Caco-2 (cell line): ENCODE results near the gene ZNF76. TPM values are rescaled to one million over a fixed set of nuclear protein-coding genes. Genes with fewer than 3 reads are reported as not detected.
"Not testable (repeated sequence)": the region's sequence is repeated elsewhere in the genome, so short reads cannot be mapped to it uniquely, and the experiment has no call there.

ENCODE experiments used
- BruUV-seq: library from RNA; stranded (reverse); fragments of 400-500 nt; replicated peaks from 2 replicates; lab custom pipeline; 2021; lab: Mats Ljungman, UMichigan
- CTCF ChIA-PET: fragments of 300-600 bp; sonication (Branson Sonifier 250); formaldehyde crosslinking; loops from one replicate; lab custom pipeline; 2022; ENCODE audit warnings: antibody characterized with exemption; lab: Charles Lee
- POLR2A ChIA-PET: fragments of 300-600 bp; sonication (Branson Sonifier 250); formaldehyde crosslinking; loops from one replicate; lab custom pipeline; 2022; ENCODE audit warnings: antibody characterized with exemption; lab: Charles Lee
- DNase-seq, 2 experiments: peaks; one replicate each; pipeline versions ENCODE4 v3.0.0 to v3.0.0-alpha.2; 2020 to 2022
- H3K27me3 ChIP-seq: replicated peaks from 2 replicates; pipeline ENCODE4 v1.6.0; 2011; ENCODE audit warnings: low read length; ENCODE audit not compliant: control insufficient read depth, insufficient read depth
- H3K36me3 ChIP-seq: 2 replicates; pipeline ENCODE4 v1.5.1; 2011; ENCODE audit warnings: low read length; ENCODE audit not compliant: control insufficient read depth, insufficient read depth
- H3K4me1 ChIP-seq: fragments of 250-450 bp; sonication (Bioruptor Pico); 2 replicates; pipeline ENCODE4 v1.5.1; 2020; ENCODE audit warnings: mild to moderate bottlenecking
- H3K4me3 ChIP-seq: 2 replicates; pipeline ENCODE4 v1.5.1; 2011; ENCODE audit warnings: low read depth, mild to moderate bottlenecking, control low read depth, low read length
- H3K9me3 ChIP-seq: fragments of 250-450 bp; sonication (Bioruptor Pico); 2 replicates; pipeline ENCODE4 v1.5.1; 2020; ENCODE audit warnings: mild to moderate bottlenecking, moderate library complexity
- H3K27ac Mint-ChIP-seq: one replicate; pipeline ENCODE4 v1.8.0; 2022; ENCODE audit warnings: mixed read lengths; ENCODE audit not compliant: unreplicated experiment
- H3K27me3 Mint-ChIP-seq: one replicate; pipeline ENCODE4 v1.8.0; 2022; ENCODE audit warnings: mixed read lengths; ENCODE audit not compliant: insufficient read depth, unreplicated experiment
- H3K36me3 Mint-ChIP-seq: one replicate; pipeline ENCODE4 v1.8.0; 2022; ENCODE audit warnings: mild to moderate bottlenecking, mixed read lengths; ENCODE audit not compliant: insufficient read depth, unreplicated experiment
- H3K4me1 Mint-ChIP-seq: one replicate; pipeline ENCODE4 v1.8.0; 2022; ENCODE audit warnings: low read depth, mixed read lengths; ENCODE audit not compliant: unreplicated experiment
- H3K4me3 Mint-ChIP-seq: one replicate; pipeline ENCODE4 v1.8.0; 2022; ENCODE audit warnings: mild to moderate bottlenecking, moderate library complexity, mixed read lengths; ENCODE audit not compliant: unreplicated experiment
- H3K9me3 Mint-ChIP-seq: one replicate; pipeline ENCODE4 v1.8.0; 2022; ENCODE audit warnings: mixed read lengths; ENCODE audit not compliant: unreplicated experiment
- intact Hi-C: fragments of 100-400 bp; cut with micrococcal nuclease; formaldehyde crosslinking; loops from one replicate; pipeline ENCODE4 v1.10.0; 2022; ENCODE audit not compliant: unreplicated experiment
- total RNA-seq: library from RNA; stranded (reverse); gene quantifications from 2 replicates; pipeline ENCODE4 v1.2.3, GENCODE V29; 2022
- TF ChIP-seq, protein P1 (sequence below), 2 experiments: fragments of 200-600 bp in 1 of 2; IDR thresholded peaks; 1 replicate in 1 of 2; 2 replicates in 1 of 2; pipeline versions ENCODE4 v1.5.1 to v1.8.0; 2011 to 2022; ENCODE audit warnings: antibody characterized with exemption in 1 of 2, control low read depth in 1 of 2, inconsistent platforms in 1 of 2, low read depth in 1 of 2, low read length in 1 of 2, mild to moderate bottlenecking in 1 of 2, moderate library complexity in 1 of 2; ENCODE audit not compliant: insufficient read depth in 1 of 2, severe bottlenecking in 1 of 2, unreplicated experiment in 1 of 2

ZNF76 gene
- total RNA-seq, 1 experiment from 2014 or later, result 22.7 TPM

DNA sequence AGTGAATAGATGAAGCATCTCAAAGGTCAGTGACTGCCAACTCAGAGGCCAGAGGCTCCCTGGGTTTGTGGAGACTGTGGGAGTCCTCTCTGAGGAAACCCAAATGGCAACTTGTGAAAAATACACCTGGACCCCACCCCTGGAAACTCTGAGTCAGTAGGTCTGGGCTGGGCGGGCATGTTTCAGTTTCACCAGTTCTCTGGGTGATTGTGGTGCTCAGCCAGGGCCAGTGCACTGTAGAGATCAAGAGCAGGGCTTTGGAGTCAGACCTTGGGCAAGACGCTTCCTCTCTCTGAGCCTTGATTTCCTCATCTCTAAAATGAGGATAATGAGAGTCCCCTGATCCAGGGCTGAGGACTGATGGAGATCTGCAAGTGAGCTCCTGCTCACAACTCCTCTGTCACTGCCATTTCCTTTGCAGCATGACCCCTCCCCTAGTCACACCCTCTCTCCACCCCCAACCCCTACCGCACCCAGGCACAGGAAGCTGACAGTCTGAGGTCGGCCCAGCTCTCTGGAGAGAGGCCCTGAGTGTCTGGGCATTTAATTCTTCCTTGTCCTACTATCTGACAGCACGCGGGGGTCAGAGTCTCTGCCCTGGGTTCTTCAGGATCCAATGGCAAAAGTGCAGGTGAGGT, 43.2 kb downstream of the ZNF76 start:
- intact Hi-C loops, result no loop called here
- Mint-ChIP-seq H3K27ac (no peak overlapping the region), H3K4me1 (peaks cover 7% of the 10 kb centered on the region), H3K4me3 (no peak overlapping the region), H3K9me3 (no peaks in the 10 kb centered on the region), H3K36me3 (no peaks in the 10 kb centered on the region), H3K27me3 (no peaks in the 10 kb centered on the region)
- CTCF ChIA-PET, result interaction anchor here (0.5 to 1.3 kb wide), 3 partner anchors 25 to 465 kb away, joined by 3 to 5 read pairs (median 3); no protein-coding TSS in a partner anchor
- POLR2A ChIA-PET, result no interaction called here
- Histone ChIP-seq H3K4me1 (peaks cover 5% of the 10 kb centered on the region; the same call in 1 of the 2 replicates), H3K36me3 (no peaks in the 10 kb centered on the region; the same call in 1 of the 2 replicates), H3K4me3 (no peak overlapping the region), H3K27me3 (no peaks in the 10 kb centered on the region), H3K9me3 (no peaks in the 10 kb centered on the region)
- TF ChIP-seq, protein P1, sequence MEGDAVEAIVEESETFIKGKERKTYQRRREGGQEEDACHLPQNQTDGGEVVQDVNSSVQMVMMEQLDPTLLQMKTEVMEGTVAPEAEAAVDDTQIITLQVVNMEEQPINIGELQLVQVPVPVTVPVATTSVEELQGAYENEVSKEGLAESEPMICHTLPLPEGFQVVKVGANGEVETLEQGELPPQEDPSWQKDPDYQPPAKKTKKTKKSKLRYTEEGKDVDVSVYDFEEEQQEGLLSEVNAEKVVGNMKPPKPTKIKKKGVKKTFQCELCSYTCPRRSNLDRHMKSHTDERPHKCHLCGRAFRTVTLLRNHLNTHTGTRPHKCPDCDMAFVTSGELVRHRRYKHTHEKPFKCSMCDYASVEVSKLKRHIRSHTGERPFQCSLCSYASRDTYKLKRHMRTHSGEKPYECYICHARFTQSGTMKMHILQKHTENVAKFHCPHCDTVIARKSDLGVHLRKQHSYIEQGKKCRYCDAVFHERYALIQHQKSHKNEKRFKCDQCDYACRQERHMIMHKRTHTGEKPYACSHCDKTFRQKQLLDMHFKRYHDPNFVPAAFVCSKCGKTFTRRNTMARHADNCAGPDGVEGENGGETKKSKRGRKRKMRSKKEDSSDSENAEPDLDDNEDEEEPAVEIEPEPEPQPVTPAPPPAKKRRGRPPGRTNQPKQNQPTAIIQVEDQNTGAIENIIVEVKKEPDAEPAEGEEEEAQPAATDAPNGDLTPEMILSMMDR (IDR thresholded peaks at IDR 0.05; ENCODE audit: insufficient read depth in 1 of 2, low read depth in 1 of 2, low read length in 1 of 2, severe bottlenecking in 1 of 2, unreplicated experiment in 1 of 2), result no peak
- BruUV-seq, result no TSS peak
- DNase-seq, result no peak

DNA sequence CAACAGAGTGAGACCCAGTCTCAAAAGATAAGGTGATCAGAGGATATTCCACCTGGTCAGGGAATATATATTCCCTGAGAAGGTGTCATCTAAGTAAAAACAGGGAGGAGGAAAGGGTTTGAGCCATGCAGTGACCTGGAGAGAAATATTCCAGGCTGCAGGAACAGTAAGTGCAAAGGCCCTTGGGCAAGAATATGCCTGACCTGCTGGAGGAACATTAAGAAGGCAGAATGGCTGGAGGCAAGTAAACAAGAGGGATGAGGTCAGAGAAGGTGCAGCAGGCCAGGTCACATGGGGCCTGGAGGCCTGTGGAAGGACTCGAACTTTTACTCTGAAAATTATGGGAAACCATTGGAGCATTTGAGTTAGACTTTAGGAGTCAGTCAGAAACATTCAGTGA, 44.8 kb downstream of the ZNF76 start:
- TF ChIP-seq, protein P1 (IDR thresholded peaks at IDR 0.05; ENCODE audit: insufficient read depth in 1 of 2, low read depth in 1 of 2, low read length in 1 of 2, severe bottlenecking in 1 of 2, unreplicated experiment in 1 of 2), result no peak
- POLR2A ChIA-PET, result no interaction called here
- Histone ChIP-seq H3K4me3 (no peak overlapping the region), H3K27me3 (no peaks in the 10 kb centered on the region), H3K36me3 (no peaks in the 10 kb centered on the region), H3K9me3 (no peaks in the 10 kb centered on the region), H3K4me1 (no peaks in the 10 kb centered on the region)
- Mint-ChIP-seq H3K4me3 (no peak overlapping the region), H3K36me3 (no peaks in the 10 kb centered on the region), H3K4me1 (peaks cover 7% of the 10 kb centered on the region), H3K27me3 (no peaks in the 10 kb centered on the region), H3K9me3 (no peaks in the 10 kb centered on the region), H3K27ac (no peak overlapping the region)
- no peak for DNase-seq
- intact Hi-C loops, result no loop called here
- CTCF ChIA-PET, result no interaction called here
- BruUV-seq, result no TSS peak

DNA sequence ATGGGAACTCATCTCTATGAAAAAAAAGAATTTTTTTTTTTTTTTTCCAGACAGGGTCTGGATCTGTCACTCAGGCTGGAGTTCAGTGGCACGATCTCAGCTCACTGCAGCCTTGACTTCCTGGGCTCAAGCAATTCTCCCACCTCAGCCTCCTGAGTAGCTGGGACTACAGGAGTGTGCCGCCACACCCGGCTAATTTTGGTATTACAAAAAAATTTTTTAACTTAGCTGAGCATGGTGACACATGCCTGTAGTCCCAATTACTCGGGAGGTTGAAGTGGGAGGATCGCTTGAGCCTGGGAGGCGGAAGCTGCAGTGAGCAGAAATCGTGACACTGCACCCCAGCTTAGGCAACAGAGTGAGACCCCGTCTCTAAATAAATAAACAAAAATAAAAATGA, 45.6 kb downstream of the ZNF76 start:
- H3K4me1 Mint-ChIP-seq, result peaks cover 7% of the 10 kb centered on the region
- no peaks in the 10 kb centered on the region for H3K9me3 Mint-ChIP-seq
- no peak for DNase-seq
- ChIA-PET POLR2A (no interaction called here), CTCF (no interaction called here)
- no peak overlapping the region for H3K27ac Mint-ChIP-seq
- TF ChIP-seq, protein P1 (IDR thresholded peaks at IDR 0.05; ENCODE audit: insufficient read depth in 1 of 2, low read depth in 1 of 2, low read length in 1 of 2, severe bottlenecking in 1 of 2, unreplicated experiment in 1 of 2), result no peak
- H3K36me3 Mint-ChIP-seq, result no peaks in the 10 kb centered on the region
- Histone ChIP-seq H3K4me3 (no peak overlapping the region), H3K4me1 (no peaks in the 10 kb centered on the region), H3K36me3 (no peaks in the 10 kb centered on the region), H3K9me3 (no peaks in the 10 kb centered on the region), H3K27me3 (no peaks in the 10 kb centered on the region)
- no peak overlapping the region for H3K4me3 Mint-ChIP-seq
- intact Hi-C loops, result loop anchor here (1.0 kb wide), 1 partner anchor 12 kb away; no protein-coding TSS in a partner anchor
- no TSS peak for BruUV-seq
- peaks cover 3% of the 10 kb centered on the region for H3K27me3 Mint-ChIP-seq

DNA sequence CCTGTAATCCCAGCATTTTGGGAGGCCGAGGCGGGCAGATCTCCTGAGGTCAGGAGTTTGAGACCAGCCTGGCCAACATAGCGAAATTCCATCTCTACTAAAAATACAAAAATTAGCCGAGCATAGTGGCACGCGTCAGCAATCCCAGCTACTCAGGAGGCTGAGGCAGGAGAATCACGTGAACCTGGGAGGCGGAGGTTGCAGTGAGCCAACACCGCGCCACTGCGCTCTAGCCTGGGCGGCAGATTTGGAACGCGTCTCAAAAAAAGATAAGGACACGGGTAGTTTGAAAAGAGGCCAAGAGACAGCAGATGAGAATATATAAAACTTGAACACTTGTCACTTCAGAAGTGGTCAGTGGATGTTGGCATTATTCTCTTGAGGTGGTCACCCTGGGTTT, 47.6 kb downstream of the ZNF76 start:
- H3K27me3 ChIP-seq, DNase-seq, H3K9me3 Mint-ChIP-seq, H3K36me3 ChIP-seq, H3K4me3 ChIP-seq, H3K4me1 ChIP-seq, H3K9me3 ChIP-seq, CTCF ChIA-PET, POLR2A ChIA-PET, H3K27me3 Mint-ChIP-seq, intact Hi-C loops, H3K27ac Mint-ChIP-seq, H3K4me1 Mint-ChIP-seq, H3K36me3 Mint-ChIP-seq, BruUV-seq, H3K4me3 Mint-ChIP-seq: not testable (repeated sequence)

DNA sequence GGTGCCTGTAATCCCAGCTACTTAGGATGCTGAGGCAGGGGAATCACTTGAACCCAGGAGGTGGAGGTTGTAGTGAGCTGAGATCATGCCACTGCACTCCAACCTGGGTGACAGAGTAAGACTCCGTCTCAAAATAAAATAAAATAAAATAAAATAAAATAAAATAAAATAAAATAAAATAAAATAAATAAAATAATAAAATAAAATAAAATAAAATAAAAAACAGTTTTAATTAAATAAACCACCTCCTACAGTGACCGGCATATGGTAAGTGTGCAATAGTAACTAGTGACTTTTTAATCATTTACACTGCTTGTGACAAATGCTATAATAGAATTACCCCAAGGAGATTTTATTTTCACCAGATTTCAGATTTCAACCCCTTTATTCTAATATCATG, 49.0 kb downstream of the ZNF76 start:
- CTCF ChIA-PET, result not testable (repeated sequence)

More for the DNA sequence above, 49.0 kb downstream of the ZNF76 start:
- H3K4me1 ChIP-seq, H3K36me3 Mint-ChIP-seq, intact Hi-C loops, POLR2A ChIA-PET, H3K27me3 Mint-ChIP-seq, H3K36me3 ChIP-seq, BruUV-seq, H3K9me3 Mint-ChIP-seq, H3K4me1 Mint-ChIP-seq, H3K27ac Mint-ChIP-seq, DNase-seq, H3K27me3 ChIP-seq, H3K4me3 Mint-ChIP-seq, H3K9me3 ChIP-seq, H3K4me3 ChIP-seq: not testable (repeated sequence)
